Stomach (tissue), 19 donors: ENCODE results near the gene RABL6. TPM values are rescaled to one million over a fixed set of nuclear protein-coding genes. Genes with fewer than 3 reads are reported as not detected.
A peak's percentile ranks its signal among the peaks of the same experiment; 100 is the strongest.

ENCODE experiments used
- DNase-seq, 2 donors: peaks; one replicate each; pipeline versions ENCODE4 v3.0.0 to v3.0.0-alpha.2; 2013 to 2019
- H3K27ac ChIP-seq, 5 donors: fragments of 200-600 bp in 4 of 5; sonication (generic) in 4 of 5; one replicate each; pipeline ENCODE4 v1.5.1; 2013 to 2019; ENCODE audit warnings: mild to moderate bottlenecking in 1 of 5, moderate library complexity in 1 of 5
- H3K27me3 ChIP-seq, 3 donors: fragments of 200-600 bp; sonication (generic); one replicate each; pipeline ENCODE4 v1.5.1; 2017 to 2019; ENCODE audit warnings: mixed run types in 1 of 3
- H3K36me3 ChIP-seq, 4 donors: fragments of 200-600 bp; sonication (generic); 1 replicate in 3 of 4; 2 replicates in 1 of 4; pipeline ENCODE4 v1.5.1; 2016 to 2019
- H3K4me1 ChIP-seq, 4 donors: fragments of 200-600 bp; sonication (generic); one replicate each; pipeline ENCODE4 v1.5.1; 2016 to 2019
- H3K4me3 ChIP-seq, 4 donors: fragments of 200-600 bp; sonication (generic) in 3 of 4; one replicate each; pipeline ENCODE4 v1.5.1; 2016 to 2019; ENCODE audit warnings: mild to moderate bottlenecking in 1 of 4
- H3K9me3 ChIP-seq, 4 donors: fragments of 200-600 bp; sonication (generic); one replicate each; pipeline ENCODE4 v1.5.1; 2016 to 2019
- CTCF ChIP-seq, 7 experiments: fragments of 450-650 bp in 4 of 7; fragments of 200-600 bp in 3 of 7; sonication (generic) in 3 of 7; IDR thresholded peaks; one replicate each; pipeline ENCODE4 v1.5.1; 2016 to 2019; ENCODE audit warnings: antibody characterized with exemption in 7 of 7, control low read depth in 2 of 7, mild to moderate bottlenecking in 1 of 7
- EP300 ChIP-seq: sonication (generic); formaldehyde crosslinking; IDR thresholded peaks from one replicate; pipeline ENCODE4 v1.6.1; 2017; ENCODE audit warnings: antibody characterized with exemption
- POLR2A ChIP-seq, 4 donors: fragments of 450-650 bp; IDR thresholded peaks; one replicate each; pipeline ENCODE4 v1.6.1; 2016; ENCODE audit warnings: antibody characterized with exemption in 4 of 4, control low read depth in 2 of 4, mild to moderate bottlenecking in 1 of 4, moderate library complexity in 1 of 4
- POLR2AphosphoS5 ChIP-seq, 3 donors: sonication (generic); formaldehyde crosslinking; IDR thresholded peaks; one replicate each; pipeline ENCODE4 v1.6.1; 2016; ENCODE audit warnings: antibody characterized with exemption in 3 of 3
- WGBS, 5 donors: extraction: QIAGEN DNeasy Blood & Tissue Kit in 3 of 5; methylation state at CpG; one replicate each; pipeline versions ENCODE4 v1.1.5 to v1.1.7; 2013 to 2018; 5-methylcytosine and 5-hydroxymethylcytosine counted together
- intact Hi-C: fragments of 100-400 bp; cut with DNase I; formaldehyde crosslinking; loops from one replicate; pipeline ENCODE4 v1.15.1; 2023; ENCODE audit warnings: low total_unique reads
- long read RNA-seq, 10 donors: transcript quantifications; one replicate each; lab custom pipeline, GENCODE V29; 2026
- polyA plus RNA-seq, 3 donors: library from polyadenylated mRNA; stranded (reverse); fragments of 200-250 nt; gene quantifications; one replicate each; pipeline ENCODE4 v1.2.3, GENCODE V29; 2013
- total RNA-seq, 5 donors: library from RNA; depleted of rRNA; stranded (reverse); fragments of >200 nt; gene quantifications; one replicate each; pipeline versions ENCODE4 v1.1.0 to v1.2.3, GENCODE V29; 2014 to 2016
- donor health status: healthy with polysubstance abuse.
- donor health status: Bipolar disorder and iron deficiency.
- donor health status: healthy.

The RABL6 gene
- total RNA-seq (100 to 1,000 TPM in 1 of 5 donors, 10 to 100 TPM in 4; 47.4 to 615 (median 65.1) TPM), polyA plus RNA-seq (10 to 100 TPM; 54.2 to 82.1 (median 56.0) TPM)
- long read RNA-seq, donor 1, partial matches to known transcripts, result 0 of 1 reads
- long read RNA-seq, donor 1, other reads (novel, unspliced or antisense), result 0 of 1 reads
- long read RNA-seq, donor 2, partial matches to known transcripts, result 0 of 3 reads
- long read RNA-seq, donor 2, other reads (novel, unspliced or antisense), result 0 of 3 reads
- long read RNA-seq, donor 3, partial matches to known transcripts, result 62 of 223 reads
- long read RNA-seq, donor 3, other reads (novel, unspliced or antisense), result 159 of 223 reads
- long read RNA-seq, donor 4, result 0 reads
- long read RNA-seq, donor 5, partial matches to known transcripts, result 25 of 31 reads
- long read RNA-seq, donor 5, other reads (novel, unspliced or antisense), result 0 of 31 reads
- long read RNA-seq, donor 6, transcript RABL6-201 (15 exons, 3,091 nt), result major isoform, 6 of 22 reads
- long read RNA-seq, donor 6, transcript RABL6-205 (6 exons, 3,328 nt), result minor isoform, 5 of 22 reads
- long read RNA-seq, donor 6, partial matches to known transcripts, result 10 of 22 reads
- long read RNA-seq, donor 6, other reads (novel, unspliced or antisense), result 0 of 22 reads
- long read RNA-seq, donor 7, partial matches to known transcripts, result 20 of 21 reads
- long read RNA-seq, donor 7, other reads (novel, unspliced or antisense), result 0 of 21 reads
- long read RNA-seq, donor 8, partial matches to known transcripts, result 9 of 10 reads
- long read RNA-seq, donor 8, other reads (novel, unspliced or antisense), result 0 of 10 reads
- long read RNA-seq, donor 9, partial matches to known transcripts, result 20 of 21 reads
- long read RNA-seq, donor 9, other reads (novel, unspliced or antisense), result 0 of 21 reads
- long read RNA-seq, donor 10, partial matches to known transcripts, result 7 of 8 reads
- long read RNA-seq, donor 10, other reads (novel, unspliced or antisense), result 0 of 8 reads

- peaks cover 0 to 26% (median 13%) of the 10 kb centered on the region in 4 donors for H3K36me3 ChIP-seq
- H3K27me3 ChIP-seq, result peaks cover 0 to 3% (median 0%) of the 10 kb centered on the region in 3 donors
- H3K27ac ChIP-seq, result peak within 1 kb of the TSS; percentile 88 to 96 (median 93)
- WGBS, 5 donors, result 0 to 1% (median 1%) methylated on average over 23 to 96 of the region's 96 CpGs
- H3K9me3 ChIP-seq, result no peaks in the 10 kb centered on the region
- peaks cover 30 to 57% (median 47%) of the 10 kb centered on the region in 4 donors for H3K4me1 ChIP-seq
- TF ChIP-seq POLR2AphosphoS5 (IDR thresholded peaks at IDR 0.05) (peak in 2 of 3 donors; percentile 67 to 74), CTCF (IDR thresholded peaks at IDR 0.05) (no peak), EP300 (no peak)
- peak within 1 kb of the TSS; percentile 94 to 100 (median 98) for H3K4me3 ChIP-seq
- DNase-seq, result peak; percentile 79 to 93
- intact Hi-C loops, result no loop called here
These were observed at the start of gene RABL6 for GRCh38 chr9:136807281-136808074. TSS of gene RABL6 (plus strand) at chr9:136807948. CDS start at chr9:136808197, 249 bp downstream.

DNA sequence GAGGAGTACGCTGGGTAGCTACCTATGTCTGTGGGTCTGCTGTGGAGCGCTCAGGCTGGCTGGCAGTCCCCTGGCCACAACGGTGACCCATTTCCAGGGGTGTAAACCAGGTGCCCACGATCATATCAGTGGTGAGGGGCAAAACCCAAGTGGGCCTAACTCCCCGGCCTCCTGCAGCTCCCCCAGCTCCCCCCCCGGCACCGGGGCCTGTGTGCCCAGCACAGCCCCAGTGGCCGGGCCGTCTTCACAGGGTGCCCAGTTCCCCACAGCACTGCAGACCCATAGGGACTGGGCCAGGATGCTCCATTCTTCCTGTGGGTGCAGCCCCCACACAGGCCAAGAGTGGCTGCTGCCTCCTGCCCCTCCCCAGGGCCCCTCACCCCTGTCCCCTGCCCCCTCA lies 48.7 kb upstream of the RABL6 start:
- H3K9me3 ChIP-seq, result peaks cover 0 to 11% (median 0%) of the 10 kb centered on the region in 4 donors
- no peak for DNase-seq

DNA sequence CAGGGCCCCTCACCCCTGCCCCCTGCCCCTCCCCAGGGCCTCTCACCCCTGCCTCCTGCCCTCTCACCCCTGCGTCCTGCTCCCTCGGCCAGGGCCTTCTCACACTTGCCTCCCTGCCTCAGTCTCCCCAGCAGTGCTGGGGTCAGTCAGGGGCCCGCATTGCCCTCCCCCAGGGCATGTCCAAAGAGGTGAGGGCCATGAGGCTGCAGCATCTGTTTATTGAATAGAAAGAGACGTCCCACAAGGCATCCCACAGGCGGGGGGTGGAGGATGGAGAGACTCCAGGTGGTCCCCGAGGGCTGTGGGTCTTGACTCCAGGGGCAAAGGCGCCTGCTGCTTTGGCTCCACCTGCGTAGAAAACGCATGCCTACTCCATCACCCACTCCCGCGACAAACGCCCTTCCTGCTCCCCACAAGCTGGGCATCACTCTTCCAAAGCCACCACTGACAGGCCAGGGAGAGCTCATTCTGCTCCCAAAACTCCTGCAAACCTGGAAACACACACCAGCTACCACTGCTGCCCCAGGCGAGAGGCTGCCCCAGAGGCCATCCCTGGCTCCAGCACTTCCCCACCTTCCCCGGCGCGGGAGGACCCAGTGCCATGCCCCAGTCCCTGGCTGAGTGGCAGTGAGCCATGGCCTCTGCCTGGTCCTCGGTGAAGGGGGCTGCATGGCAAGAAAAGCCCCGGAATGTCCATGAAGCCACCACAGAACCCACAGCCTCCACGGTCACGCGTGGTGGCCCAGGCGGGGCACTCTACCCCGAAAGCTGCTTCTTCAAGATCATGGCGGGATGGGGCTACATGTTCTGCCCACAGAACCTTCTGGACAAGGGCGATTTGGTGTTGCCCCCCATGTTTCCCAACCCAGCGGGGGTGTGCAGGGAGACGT lies 48.1 kb upstream of the RABL6 start:
- Histone ChIP-seq H3K4me1 (peaks cover 0 to 16% (median 12%) of the 10 kb centered on the region in 4 donors), H3K27ac (no peak overlapping the region), H3K27me3 (peaks cover 0 to 58% (median 12%) of the 10 kb centered on the region in 3 donors), H3K4me3 (no peak overlapping the region), H3K9me3 (peaks cover 0 to 11% (median 0%) of the 10 kb centered on the region in 4 donors), H3K36me3 (no peaks in the 10 kb centered on the region)
- intact Hi-C loops, result no loop called here
- no peak for DNase-seq
- no peak for TF ChIP-seq CTCF (IDR thresholded peaks at IDR 0.05)
- 77 to 85% (median 84%) methylated on average over 15 to 27 of the region's 27 CpGs for WGBS, 5 donors

More for the DNA sequence above, 48.7 kb upstream of the RABL6 start:
- H3K27me3 ChIP-seq, result peaks cover 0 to 53% (median 11%) of the 10 kb centered on the region in 3 donors
- intact Hi-C loops, result no loop called here
- H3K27ac ChIP-seq, result no peak overlapping the region
- WGBS, 5 donors, result 74 to 100% (median 81%) methylated on average over 1 to 9 of the region's 9 CpGs
- no peaks in the 10 kb centered on the region for H3K36me3 ChIP-seq
- H3K4me1 ChIP-seq, result peaks cover 0 to 16% (median 12%) of the 10 kb centered on the region in 4 donors
- TF ChIP-seq POLR2AphosphoS5 (IDR thresholded peaks at IDR 0.05), result no peak
- H3K4me3 ChIP-seq, result no peak overlapping the region

DNA sequence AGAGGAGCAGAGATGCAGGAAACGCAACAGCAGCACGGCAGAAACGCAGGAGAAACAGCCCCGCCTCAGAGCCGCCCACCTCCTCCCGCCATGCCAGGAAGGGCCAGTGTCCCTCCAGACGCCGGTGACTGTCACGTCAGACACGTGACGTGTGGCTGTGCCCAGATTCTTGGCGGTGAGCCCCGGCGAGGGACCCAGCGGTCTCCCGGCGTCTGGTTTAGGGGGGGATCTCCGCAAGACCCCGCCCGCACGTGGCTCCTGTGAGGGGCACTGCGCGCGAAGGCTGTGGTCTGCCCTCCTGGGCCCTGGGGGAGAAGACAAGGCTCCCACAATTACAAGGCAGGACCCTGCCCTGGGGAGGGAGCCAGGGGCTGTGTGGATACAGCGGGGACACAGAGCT lies 47.3 kb upstream of the RABL6 start:
- no peak overlapping the region for H3K27ac ChIP-seq
- H3K27me3 ChIP-seq, result peaks cover 0 to 66% (median 12%) of the 10 kb centered on the region in 3 donors
- H3K4me1 ChIP-seq, result peaks cover 0 to 16% (median 12%) of the 10 kb centered on the region in 4 donors
- no peak for DNase-seq
- H3K4me3 ChIP-seq, result no peak overlapping the region
- WGBS, 5 donors, result 56 to 74% (median 72%) methylated on average over 5 to 25 of the region's 25 CpGs
- TF ChIP-seq CTCF (IDR thresholded peaks at IDR 0.05) (no peak), POLR2AphosphoS5 (IDR thresholded peaks at IDR 0.05) (no peak), POLR2A (IDR thresholded peaks at IDR 0.05) (no peak), EP300 (no peak)
- intact Hi-C loops, result no loop called here
- H3K9me3 ChIP-seq, result peaks cover 0 to 11% (median 0%) of the 10 kb centered on the region in 4 donors
- H3K36me3 ChIP-seq, result no peaks in the 10 kb centered on the region
